ENCODE data around the gene C17orf78.
"Not testable (repeated sequence)": the region's sequence is repeated elsewhere in the genome, so short reads cannot be mapped to it uniquely, and the experiment has no call there.

Gene C17orf78

DNA sequence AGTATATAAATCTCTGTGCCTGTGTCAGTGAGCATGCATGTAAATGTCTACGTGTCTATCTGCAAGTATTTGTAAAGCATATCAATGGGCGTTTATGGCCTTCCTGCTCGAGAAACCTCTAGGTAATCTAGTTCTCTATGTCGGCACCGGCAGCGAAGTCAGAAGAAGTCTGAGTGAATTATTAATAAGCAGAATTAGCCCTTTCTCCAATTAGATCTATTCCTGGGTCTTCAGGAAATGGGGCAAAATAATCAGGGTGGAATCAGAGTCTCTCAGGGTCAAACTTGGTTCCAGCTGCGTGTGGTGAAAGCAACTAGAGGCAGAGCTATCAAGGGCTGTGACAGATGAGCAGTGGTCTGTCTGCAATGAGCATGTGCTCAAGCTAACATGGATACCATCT lies at the start of gene C17orf78:
Gene C17orf78, plus strand, starts transcription at position 280 of the 400 bp plus-strand sequence. Its CDS starts 108 bp downstream, at position 388.
- no peak for DNase-seq

DNA sequence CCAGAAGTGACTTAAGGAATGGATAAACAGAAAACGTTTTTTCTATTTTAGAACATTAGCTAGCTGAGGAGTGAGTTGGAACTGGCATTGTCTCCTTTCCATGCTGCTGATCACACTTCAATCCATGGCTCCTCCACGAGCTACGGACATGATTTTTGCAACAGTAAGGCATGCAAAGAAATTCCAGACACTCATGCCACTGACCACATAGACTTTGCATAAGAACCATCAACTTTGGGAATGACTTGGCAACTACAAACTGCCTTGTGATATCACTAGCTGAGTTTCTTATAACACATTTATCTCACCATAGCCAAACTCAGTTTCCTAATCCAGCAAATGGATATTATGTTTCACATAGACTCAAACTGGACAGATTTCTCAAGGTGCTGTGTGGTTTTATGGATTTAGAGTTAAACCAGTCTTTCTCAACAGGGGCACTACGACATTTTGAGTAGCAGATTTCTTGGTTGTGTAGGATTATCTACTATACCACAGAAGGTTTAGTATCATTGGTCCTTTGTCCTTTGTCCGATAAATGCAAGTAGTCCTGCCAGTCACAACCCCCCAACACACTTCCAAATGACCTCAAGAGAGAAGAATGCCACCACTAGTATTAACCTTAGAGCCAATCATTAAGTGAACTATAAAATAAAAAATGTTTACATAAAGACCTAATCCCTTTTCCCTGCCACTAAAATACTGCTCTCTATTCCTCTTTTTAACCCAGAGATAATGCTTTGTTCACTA lies 48.3 kb upstream of the C17orf78 start:
- DNase-seq: no peak

DNA sequence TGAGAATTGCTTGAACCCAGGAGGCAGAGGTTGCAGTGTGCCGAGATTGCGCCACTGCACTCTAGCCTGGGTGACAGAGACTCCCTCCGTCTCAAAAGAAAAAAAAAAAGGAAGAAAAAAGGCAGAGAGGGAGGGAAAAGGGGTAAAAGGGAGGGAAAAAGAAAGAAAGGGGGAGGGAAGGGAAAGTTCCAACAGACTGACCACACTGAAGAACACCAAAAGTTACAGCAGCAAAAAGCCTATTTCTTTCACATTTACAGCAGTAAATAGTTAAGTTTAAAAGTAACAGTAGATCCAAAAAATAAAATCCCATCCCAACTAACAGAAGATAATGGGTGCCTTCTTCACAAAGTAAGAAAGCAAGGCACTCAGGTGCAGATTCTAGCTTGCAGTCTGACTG lies 36.9 kb upstream of the C17orf78 start:
- DNase-seq: no peak

DNA sequence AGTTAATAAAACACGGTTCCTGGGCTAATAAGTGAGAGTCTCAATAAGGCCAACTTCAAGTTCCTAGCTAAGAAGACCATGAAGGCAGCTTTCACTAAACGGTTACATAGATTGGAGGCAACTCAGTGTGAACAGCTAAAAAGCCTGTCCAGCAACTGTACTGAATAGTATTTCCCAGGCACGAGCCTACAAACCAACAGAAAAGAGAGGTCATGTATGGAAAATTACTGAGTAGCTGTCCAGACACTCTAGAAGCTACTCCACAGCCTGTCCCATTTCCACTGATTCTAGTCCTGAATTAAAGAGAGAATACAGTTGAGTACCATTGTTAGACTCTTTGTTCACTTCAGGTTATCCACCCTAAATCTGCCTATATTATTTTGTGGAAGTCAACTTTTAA lies 36.5 kb upstream of the C17orf78 start:
- no peak for DNase-seq

DNA sequence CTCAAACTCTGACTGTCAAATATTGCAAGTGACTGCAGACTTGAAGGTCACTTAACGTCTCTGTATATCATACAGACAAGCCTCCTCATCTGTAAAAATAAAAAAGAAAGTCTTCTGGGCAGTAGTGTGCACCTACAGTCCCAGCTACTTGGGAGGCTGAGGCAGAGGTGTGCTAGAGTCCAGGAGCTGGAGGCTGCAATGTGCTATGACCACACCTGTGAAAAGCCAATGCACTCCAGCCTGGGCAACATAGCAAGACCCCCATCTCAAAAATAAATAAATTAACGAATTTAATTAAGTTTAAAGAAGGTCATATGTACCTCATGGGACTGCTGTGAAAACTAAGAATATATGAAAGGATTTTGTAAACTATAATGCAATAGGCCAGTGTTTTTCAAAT lies 35.0 kb upstream of the C17orf78 start:
- no peak for DNase-seq

DNA sequence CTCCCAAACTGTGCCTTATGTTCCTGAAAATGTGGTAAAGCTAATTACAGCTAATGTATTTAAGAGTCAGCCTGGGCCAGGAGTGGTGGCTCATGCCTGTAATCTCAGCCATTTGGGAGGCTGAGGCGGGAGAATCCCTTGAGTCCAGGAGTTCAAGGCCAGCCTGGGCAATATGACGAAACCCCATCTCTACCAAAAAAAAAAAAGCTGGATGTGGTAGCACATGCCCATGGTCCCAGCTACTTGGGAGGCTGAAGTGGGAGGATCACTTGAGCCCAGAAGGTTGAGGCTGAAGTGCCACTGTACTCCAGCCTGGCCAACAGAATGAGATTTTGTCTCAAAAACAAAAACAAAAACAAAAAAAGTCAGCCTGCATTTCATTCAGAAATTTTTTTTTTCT lies 33.2 kb upstream of the C17orf78 start:
- no peak for DNase-seq

DNA sequence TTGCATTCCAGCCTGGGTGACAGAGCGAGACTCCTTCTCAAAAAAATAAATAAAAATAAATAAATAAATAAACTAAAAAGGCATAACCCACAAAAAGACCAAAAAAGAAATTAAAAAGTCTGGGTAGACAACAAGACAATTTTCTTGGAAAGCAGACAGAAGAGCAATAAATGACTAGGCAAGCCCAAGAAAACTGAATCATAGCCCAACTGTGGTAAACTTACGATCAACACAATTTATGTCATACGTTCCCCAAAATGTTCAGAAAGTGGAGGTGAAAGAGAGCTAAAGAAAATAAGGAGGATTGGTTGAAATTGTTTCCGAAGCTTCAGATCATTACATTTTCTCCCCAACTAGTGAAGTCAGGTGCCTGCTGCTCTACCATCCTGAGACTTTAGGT lies 31.3 kb upstream of the C17orf78 start:
- DNase-seq: no peak

DNA sequence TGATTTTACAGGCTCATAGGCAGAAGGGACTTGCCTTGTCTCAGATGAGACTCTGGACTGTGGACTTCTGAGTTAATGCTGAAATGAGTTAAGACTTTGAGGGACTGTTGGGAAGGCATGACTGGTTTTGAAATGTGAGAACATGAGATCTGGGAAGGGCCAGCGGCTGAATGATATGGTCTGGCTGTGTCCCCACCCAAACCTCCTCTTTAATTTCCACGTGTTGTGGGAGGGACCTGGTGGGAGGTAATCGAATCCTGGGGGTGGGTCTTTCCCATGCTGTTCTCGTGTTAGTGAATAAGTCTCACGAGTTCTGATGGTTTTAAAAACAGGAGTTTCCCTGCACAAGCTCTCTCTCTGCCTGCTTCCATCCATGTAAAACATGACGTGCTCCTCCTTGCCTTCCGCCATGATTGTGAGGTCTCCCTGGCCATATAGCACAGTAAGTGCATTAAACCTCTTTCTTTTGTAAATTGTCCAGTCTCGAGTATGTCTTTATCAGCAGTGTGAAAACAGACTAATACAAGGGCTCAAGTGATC lies 28.9 kb upstream of the C17orf78 start:
- not testable (repeated sequence) for DNase-seq

DNA sequence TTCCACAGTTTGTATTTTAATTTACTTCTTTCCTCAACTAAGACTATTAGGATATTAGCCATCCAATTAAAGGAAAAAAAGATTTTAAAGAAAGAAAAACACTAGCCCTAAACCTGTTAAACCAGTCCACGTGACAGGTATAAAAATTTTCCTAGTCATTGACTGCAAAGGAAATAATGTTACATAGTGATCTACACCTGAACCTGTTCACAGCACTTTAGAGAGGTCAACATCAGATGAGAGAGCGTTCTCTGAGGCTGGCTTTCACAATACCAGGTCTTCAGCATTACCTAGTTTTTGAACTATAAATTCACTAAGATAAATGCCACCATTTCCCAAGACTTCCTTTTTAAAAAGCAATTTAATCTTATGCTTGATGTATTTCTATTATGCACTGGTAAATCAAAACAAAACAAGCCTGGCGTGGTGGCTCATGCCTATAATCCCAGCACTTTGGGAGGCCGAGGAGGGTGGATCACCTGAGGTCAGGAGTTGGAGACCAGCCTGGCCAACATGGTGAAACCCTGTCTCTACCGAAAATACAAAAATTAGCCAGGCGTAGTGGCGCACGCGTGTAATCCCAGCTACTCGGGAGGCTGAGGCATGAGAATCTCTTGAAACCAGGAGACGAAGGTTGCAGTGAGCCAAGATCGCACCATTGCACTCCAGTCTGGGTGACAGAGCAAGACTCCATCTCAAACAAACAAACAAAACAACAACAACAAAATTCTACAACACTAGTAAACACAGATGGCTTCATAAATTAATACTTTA lies 18.8 kb upstream of the C17orf78 start:
- not testable (repeated sequence) for DNase-seq

DNA sequence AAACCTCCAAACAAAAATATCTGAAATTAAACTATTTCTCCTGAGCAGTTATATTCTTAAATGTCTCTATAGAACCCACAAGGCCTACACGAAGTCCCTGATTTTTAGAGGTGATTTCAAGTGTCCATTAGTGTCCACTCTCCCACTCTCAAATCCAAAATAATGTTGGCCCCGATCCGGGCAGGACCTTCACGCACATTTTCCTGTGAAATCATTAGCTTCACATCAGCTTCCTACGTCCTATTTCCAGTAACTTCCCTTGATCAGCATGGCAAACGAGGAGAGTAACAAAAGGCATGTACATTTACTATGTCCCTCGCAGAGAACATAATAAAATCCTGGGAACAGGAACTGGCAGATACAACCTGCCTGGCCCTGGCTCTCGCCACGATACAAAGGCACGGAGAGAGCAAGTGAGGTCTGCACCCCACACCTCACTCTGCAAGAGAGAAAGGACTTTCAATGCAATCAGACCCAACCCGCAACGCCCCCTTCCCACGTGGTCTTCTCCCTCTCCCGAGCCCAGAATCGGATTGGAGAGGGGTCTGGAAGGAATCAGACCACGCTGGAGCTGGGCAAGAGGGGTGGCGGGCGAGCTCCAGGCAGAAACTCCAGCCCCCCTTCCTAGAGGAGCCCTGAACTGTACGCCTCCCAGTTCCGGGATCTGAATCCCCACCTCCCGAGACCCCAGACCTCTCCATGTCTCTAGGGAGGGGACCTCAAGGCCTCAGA lies 17.5 kb upstream of the C17orf78 start:
- DNase-seq: peak; percentile 12

DNA sequence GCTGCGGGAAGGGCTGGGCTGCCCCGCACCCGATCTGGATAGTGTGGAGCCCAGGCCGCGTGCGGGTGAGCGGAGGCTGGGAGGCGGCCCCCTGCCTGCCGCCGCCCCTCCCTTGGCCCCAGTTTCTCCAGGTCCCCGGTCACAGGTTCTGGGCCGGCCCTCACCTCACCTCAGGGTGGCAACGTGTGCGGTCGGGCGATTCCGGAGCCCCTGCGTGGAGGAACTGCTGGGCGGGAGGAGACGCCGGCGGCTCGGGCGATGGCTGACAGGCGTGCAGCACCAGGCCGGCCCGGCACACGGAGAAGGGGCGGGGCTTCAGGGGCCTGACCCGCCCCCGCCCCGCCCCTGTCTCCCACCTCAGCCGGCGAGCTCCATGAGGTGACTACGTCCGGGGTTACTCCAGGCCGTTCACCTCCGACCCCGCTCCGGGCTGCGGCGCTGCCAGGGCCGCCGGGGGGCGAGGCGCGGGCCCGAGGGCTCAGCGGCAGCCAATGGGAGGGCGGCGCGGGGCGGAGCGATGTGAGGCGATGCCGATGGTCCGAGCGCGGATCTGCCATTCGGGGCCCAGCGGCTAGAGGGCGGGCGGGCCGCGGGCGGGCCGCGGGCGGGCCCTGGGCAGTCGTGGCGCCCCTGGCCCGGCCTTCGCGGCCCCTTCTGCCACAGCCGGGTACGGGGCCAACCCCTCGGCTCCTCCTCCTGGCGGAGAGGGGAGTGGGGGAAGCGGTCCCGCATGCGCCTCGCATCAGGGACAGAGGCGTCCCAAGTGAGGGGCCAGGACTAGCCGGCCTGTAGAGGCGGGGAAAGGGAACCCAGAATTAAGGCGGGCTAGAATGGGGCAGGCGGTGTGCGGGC lies 16.7 kb upstream of the C17orf78 start:
- DNase-seq: peak; percentile 87

DNA sequence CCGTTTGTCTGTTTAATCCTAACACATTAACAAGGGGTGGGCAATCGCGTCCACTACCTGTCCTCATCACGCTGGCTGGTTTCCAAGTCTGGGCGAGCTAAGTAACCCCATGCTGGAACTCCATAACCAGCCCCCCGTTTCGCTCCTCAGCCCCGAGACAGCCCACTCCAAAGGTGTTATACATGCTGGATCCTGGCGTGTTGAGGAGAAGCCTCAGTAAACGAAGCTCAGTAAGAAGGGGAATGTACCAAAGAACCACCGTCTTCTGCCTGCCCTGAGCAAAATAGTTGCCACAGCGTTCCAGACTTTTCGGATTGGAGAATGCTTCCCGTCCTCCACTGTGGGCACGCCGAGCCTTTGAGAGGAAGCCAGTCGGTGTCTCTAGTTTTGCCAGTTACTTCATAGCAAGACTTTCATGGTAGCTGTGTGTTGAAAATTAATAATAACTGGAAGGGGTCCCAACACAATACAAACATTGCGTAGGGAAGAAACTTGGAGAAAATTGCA lies 16.1 kb upstream of the C17orf78 start:
- DNase-seq: no peak

DNA sequence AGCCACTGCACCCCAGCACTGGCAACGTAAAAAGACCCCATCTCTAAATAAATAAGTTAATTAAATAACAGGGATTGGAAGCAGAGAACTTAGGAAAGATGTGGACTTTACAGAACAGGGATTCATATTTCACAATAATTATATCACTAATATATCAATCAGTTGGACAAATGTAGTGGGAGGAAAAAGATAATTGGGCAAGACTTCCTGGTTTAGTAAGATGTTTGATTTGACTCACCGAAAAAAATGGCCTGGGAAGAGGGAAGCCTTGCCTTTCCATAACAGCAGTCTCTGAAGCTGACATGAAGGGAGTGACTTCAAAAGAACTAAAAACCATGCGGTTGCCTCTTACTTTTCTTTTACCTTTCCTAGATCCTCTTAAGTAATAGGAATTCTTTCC lies 15.2 kb upstream of the C17orf78 start:
- no peak for DNase-seq

DNA sequence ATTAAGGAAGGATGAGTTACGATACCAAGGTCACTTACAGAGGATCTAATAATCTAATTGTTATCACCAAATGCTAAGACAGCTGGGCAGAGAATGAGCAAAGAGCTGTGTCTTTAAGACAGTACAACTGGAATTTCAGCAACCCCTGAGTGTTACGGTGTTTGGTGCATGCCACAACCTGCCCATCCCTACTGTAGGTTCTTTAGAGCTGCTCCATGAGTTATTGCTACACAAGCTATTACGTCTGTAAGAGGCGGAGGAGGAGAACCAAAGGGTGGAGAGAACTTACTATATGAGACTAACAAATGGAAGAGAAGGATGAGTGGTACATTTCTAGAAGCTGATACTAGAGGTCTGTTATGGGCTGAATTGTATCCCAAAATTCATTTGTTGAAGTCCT lies 14.2 kb upstream of the C17orf78 start:
- DNase-seq: no peak

DNA sequence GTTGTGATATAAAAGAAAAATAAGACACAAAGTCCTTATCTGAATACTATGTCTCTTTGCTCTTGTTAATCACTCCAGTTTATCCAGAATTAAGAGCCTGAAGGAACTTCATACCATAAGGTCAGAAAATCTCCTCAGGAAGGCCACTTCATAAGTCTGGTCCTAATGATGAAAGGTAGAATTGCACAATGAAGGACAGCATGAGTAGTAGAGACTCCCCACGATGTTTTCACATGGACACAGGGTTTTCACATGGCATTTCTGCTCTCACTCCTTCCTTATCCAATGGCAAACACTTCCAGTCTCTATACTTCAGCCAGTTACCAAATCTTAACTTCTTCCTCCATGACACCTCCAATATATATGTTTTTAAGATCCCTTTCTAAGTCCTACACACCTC lies 10.2 kb upstream of the C17orf78 start:
- DNase-seq: no peak

DNA sequence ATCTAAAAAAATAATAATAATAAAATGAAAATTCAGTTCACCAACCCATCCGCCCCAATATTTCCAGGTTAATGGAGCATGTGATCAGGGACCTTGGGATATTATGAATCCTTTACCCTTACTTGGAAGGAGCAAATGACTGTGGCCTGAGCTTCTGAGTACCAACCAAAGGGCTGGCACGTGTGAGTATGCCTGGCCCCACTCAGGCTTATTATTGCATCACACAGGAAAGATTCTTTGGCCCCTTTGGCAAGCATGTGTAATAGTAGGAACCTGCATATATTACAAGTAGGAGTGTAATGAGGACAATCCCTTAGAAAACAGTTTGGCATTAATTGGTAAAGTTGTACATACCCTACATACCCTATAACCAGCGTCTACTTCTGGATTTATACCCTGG lies 7.2 kb upstream of the C17orf78 start:
- no peak for DNase-seq

DNA sequence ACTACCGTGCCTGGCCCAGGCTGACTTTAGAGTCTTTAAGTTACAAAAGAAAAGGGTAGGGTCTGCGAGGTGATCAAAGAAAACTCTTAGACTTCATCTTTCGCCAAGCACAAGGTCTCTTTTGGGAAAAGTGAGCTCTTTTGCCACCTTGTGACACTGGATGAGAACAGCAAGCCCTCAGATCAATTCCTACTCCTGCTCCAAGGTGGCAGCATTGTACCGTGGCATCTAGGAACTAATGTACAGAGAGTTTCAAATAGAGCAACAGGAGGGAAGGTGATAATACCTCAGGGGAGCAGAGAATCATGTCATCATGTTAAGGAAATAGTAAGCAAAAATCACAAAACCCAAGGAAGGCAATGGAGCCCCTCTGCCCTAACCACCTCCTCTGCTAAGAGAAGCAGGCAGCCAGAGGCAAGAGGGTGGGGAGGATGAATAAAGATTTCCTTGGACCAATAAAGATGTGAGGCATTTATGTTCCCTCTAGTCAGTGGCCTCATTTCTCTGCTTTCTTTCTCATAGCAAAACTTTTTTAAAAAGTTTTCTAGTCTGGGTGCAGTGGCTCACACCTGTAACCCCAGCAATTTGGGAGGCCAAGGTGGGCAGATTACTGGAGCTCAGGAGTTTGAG lies 2.1 kb upstream of the C17orf78 start:
- DNase-seq: peak; percentile 53

DNA sequence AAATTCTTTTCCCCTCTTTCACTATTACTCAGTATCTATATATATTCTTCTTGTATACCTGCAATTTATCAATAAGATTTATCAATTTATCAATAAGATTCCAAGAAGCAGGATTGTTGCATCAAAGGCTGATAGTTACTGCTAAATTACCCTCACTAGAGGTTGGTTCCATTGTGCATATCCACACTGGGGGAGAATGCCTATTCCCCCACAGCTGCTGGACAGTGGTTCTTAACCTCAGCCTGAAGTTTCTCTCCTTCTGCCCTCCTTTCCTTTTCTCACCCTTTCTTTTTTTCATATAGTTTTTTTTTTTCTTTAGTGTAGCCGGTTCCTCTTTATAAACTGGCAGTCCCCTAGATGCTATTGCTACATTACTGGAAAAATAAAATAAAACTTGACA lies 6.3 kb downstream of the C17orf78 start:
- no peak for DNase-seq

DNA sequence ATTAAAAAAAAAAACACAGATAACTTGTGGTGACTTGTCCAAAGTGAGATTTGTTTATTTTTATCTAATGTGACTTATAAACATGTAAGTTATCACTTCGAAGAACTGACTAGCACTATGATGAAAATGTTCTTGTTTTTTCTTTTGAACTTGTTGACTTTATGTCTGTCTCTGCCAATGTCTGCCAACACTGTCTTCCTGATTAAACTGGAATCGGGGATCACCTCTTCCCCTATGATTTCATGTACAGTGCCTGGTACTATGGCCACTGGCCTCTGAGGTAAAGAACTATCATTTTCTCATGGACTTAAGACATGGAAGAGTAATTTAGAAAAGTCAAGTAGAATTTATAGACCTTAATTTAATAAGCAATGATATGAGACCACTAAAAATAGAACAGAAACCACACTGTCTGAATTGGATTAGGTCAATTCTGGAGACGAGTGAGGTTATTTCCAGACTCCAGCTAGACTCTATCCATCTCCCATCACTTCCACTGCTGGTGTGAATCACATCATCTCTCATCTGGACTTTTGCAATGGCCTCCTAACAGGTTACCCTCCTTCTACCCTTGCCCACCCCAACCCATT lies 8.9 kb downstream of the C17orf78 start:
- no peak for DNase-seq

DNA sequence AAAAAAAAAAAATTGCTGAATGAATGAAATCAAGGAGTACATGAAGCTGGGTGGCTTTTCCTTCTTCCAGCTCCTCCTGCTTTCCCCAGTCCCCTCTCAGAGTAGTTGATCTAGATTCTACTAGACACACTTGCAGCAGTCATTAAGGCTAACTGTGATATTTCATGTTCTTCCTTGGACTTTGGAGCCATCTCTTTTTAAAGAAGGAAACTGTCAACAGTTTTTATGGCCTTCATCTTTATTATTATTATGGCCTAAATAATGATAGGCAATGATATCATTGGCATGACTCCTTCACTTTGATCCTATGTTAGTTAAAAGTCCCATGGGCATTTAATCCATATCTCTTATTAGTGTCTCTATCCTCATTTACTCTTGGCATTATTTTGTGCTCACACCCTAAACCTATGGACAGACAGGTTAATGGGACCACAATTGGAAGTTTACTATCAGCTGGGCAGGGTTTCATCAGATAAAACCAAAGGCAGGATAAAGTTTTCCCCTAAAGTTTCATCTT lies 9.7 kb downstream of the C17orf78 start:
- DNase-seq: no peak

DNA sequence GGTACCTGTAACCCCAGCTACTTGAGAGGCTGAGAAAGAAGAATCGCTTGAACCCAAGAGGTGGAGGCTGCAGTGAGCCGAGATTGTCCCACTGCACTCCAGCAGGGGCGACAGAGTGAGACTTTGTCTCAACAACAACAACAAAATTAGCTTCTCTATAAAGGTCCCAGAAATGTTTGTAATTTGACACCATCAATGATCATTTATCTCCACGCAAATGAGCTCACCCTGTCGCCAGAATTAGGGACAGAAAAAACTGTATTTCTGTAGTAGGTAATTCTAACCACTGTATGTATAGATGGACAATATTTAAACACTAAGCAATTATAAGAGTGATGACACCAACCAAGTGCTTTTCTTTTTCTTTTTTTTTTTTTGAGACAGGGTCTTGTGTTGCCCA lies 10.7 kb downstream of the C17orf78 start:
- DNase-seq: no peak

All from activated CD4-positive, alpha-beta T cell treated with anti-CD3 and anti-CD28 coated beads, Interleukin-2, amount 50 U/mL, for 1 hour (primary cell).